ENCODE measurements around the gene CCSAP.
"Not testable (repeated sequence)": the region's sequence is repeated elsewhere in the genome, so short reads cannot be mapped to it uniquely, and the experiment has no call there.

CCSAP gene

DNA sequence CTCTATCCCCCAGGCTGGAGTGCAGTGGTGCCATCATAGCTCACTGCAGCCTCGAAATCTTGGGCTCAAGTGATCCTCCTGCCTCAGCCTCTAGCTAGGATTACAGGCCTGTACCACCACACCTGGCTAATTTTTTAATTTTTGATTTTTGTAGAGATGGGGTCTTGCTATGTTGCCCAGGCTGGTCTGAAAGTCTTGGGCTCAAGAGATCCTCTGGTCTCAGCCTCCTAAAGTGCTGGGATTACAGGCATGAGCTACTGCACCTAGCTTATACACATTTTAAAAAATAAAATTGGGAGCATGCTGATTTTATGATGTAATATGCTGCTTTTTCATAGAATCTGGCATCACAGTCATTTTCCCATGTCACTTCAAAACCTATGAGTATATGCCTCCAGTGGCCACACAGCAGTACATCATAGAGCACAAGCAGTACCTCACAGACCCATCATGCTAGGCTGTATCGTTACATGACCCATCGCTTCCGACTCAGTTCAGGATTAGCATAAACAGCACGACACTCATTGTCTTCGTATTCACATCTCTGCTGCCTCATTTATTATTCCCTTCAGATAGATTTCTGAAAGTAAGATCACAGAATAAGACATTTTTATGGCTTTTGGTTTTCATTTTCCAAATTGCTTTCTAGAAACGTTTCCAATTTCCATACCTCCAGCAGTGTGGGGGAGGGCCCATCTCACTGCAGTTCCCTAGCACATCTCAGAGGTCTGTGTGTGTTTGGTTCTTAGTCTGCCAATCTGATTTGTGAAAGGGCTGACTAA is 35.9 kb upstream of the CCSAP start:
- Histone ChIP-seq H3K9ac (ENCODE audit: low read length) (no peak overlapping the region), H3K27ac (ENCODE audit: low read length) (no peak overlapping the region), H3K4me1 (ENCODE audit: control insufficient read depth, low read depth, low read length) (peaks cover 21% of the 10 kb centered on the region), H3K27me3 (ENCODE audit: control insufficient read depth, insufficient read depth, low read length) (peaks cover 12% of the 10 kb centered on the region), H3K9me3 (ENCODE audit: control insufficient read depth, low read depth, low read length) (no peaks in the 10 kb centered on the region), H3K4me3 (ENCODE audit: low read length) (no peak overlapping the region), H3K36me3 (ENCODE audit: control insufficient read depth, low read depth, low read length) (no peaks in the 10 kb centered on the region)

DNA sequence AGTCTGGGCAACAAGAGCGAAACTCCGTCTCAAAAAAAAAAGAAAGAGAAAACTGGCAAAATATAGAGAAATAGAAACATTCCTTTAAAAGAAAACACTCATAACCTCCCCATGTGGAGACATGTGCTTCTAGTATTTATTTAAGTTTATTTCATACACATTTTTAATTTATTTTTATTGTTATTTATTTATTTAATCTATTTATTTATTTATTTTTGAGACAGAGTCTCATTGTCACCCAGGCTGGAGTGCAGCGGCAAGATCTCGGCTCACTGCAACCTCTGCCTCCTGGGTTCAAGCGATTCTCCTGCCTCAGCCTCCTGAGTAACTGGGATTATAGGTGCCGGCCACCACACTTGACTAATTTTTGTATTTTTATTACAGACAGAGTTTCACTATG is 35.2 kb upstream of the CCSAP start:
- H3K9me3 ChIP-seq (ENCODE audit: control insufficient read depth, low read depth, low read length); H3K27ac ChIP-seq (ENCODE audit: low read length); H3K9ac ChIP-seq (ENCODE audit: low read length); H3K36me3 ChIP-seq (ENCODE audit: control insufficient read depth, low read depth, low read length); H3K4me3 ChIP-seq (ENCODE audit: low read length): not testable (repeated sequence)
- H3K4me1 ChIP-seq (ENCODE audit: control insufficient read depth, low read depth, low read length) = peaks cover 21% of the 10 kb centered on the region
- peaks cover 12% of the 10 kb centered on the region for H3K27me3 ChIP-seq (ENCODE audit: control insufficient read depth, insufficient read depth, low read length)

DNA sequence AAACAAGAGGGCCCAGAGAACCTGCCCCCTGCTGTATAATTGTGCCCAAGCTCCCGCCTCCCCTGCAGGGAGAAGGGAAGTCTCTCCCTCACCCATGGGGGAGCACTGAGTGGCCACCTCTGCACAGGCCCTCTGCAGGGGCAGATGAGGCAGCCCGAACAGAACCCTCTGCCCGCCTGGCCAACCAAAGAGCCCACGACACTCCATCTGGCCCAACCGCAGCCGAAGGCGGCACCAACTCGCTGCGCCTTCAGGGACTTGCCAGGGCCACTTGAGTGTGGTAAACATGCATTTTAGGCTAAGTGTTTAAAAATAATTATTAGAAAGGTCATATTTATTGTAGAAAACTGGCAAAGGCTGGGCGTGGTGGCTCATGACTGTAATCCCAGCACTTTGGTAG is 34.6 kb upstream of the CCSAP start:
- no peak overlapping the region for H3K4me3 ChIP-seq (ENCODE audit: low read length)
- peaks cover 12% of the 10 kb centered on the region for H3K27me3 ChIP-seq (ENCODE audit: control insufficient read depth, insufficient read depth, low read length)
- no peak overlapping the region for H3K27ac ChIP-seq (ENCODE audit: low read length)

DNA sequence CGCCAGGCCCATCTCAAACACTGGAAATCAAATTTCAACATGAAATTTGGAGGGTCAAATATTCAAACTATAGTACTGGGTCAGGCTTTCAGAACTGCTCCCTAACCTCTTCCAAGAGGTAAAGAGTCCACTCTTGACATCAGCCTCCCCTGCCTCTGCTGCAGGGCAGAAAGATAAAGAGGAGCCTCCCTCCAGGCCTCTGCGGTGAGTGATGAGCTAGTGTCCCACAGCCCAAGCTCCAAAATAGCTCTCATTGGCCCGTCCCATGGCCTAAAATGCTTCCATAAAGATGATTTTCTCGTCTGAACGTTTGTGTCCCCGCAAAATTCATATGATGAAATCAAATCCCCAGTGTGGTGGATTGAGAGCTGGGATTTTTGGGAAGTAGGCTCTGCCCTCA is 33.7 kb upstream of the CCSAP start:
- H3K27me3 ChIP-seq (ENCODE audit: control insufficient read depth, insufficient read depth, low read length) = peaks cover 12% of the 10 kb centered on the region
- H3K4me1 ChIP-seq (ENCODE audit: control insufficient read depth, low read depth, low read length) = peaks cover 21% of the 10 kb centered on the region
- H3K27ac ChIP-seq (ENCODE audit: low read length) = no peak overlapping the region
- no peaks in the 10 kb centered on the region for H3K9me3 ChIP-seq (ENCODE audit: control insufficient read depth, low read depth, low read length)
- H3K9ac ChIP-seq (ENCODE audit: low read length) = no peak overlapping the region
- H3K36me3 ChIP-seq (ENCODE audit: control insufficient read depth, low read depth, low read length) = no peaks in the 10 kb centered on the region
- no peak overlapping the region for H3K4me3 ChIP-seq (ENCODE audit: low read length)

More for the DNA sequence above, 34.6 kb upstream of the CCSAP start:
- Histone ChIP-seq H3K9me3 (ENCODE audit: control insufficient read depth, low read depth, low read length) (no peaks in the 10 kb centered on the region), H3K36me3 (ENCODE audit: control insufficient read depth, low read depth, low read length) (no peaks in the 10 kb centered on the region), H3K9ac (ENCODE audit: low read length) (no peak overlapping the region), H3K4me1 (ENCODE audit: control insufficient read depth, low read depth, low read length) (peaks cover 21% of the 10 kb centered on the region)

DNA sequence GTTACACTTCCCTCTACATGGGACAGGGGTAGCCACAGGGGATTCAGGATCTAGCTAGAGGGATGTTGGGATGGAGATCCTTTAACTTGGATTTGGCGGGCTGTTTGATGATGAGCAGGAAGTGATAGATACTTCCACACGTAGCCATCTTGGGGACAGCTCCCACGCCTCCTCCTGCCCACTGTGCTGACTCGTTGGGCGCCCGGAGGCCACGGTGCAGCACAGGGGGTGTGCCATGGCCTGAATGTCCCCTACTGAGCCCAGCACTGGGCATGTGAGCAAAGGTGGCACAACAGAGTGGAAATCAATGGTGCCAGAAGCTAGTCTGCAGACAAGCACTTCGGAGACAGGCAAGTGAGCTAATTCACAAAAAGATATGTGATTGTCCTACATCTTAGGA is 31.6 kb upstream of the CCSAP start:
- Histone ChIP-seq H3K27ac (ENCODE audit: low read length) (no peak overlapping the region), H3K9me3 (ENCODE audit: control insufficient read depth, low read depth, low read length) (no peaks in the 10 kb centered on the region), H3K9ac (ENCODE audit: low read length) (no peak overlapping the region), H3K36me3 (ENCODE audit: control insufficient read depth, low read depth, low read length) (no peaks in the 10 kb centered on the region), H3K4me1 (ENCODE audit: control insufficient read depth, low read depth, low read length) (peaks cover 7% of the 10 kb centered on the region), H3K4me3 (ENCODE audit: low read length) (no peak overlapping the region), H3K27me3 (ENCODE audit: control insufficient read depth, insufficient read depth, low read length) (no peaks in the 10 kb centered on the region)

DNA sequence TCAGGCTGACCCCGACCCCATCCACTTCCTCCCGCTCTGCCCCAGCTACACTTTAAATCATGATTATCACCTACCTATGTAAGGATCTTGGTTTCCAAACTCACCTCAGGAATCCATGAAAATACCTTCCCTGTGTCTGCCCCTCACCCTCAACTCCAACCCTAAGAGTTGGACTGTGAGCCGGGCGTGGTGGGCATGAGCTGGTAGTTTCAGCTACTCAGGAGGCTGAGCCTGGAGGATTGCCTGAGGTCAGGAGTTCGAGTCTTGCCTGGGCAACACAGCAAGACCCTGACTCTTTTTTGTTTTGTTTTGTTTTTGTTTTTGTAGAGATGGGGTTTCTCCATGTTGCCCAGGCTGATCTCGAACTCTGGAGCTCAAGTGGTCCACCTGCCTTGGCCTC is 30.5 kb upstream of the CCSAP start:
- Histone ChIP-seq H3K27ac (ENCODE audit: low read length) (no peak overlapping the region), H3K9me3 (ENCODE audit: control insufficient read depth, low read depth, low read length) (no peaks in the 10 kb centered on the region), H3K4me3 (ENCODE audit: low read length) (no peak overlapping the region), H3K27me3 (ENCODE audit: control insufficient read depth, insufficient read depth, low read length) (no peaks in the 10 kb centered on the region), H3K36me3 (ENCODE audit: control insufficient read depth, low read depth, low read length) (no peaks in the 10 kb centered on the region), H3K4me1 (ENCODE audit: control insufficient read depth, low read depth, low read length) (no peaks in the 10 kb centered on the region), H3K9ac (ENCODE audit: low read length) (no peak overlapping the region)

DNA sequence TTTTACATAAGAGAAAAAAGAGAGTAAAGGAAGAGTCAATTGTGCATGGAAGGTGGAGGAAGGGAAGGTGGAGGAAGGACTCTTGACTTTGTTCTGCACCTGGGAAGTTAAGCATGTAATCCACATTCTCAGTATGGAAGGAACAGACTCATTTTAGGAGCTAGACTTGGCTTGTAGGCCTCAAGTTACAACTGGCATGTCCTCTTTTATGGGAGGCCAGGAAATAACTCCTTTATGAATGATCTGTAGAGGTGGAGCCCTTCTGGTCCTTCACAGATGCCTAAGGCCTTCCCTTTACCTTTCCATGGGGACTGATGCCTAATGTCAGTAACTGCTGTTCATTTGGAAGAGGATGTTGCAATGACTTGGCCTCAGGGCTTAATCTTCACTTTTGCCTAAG is 29.4 kb upstream of the CCSAP start:
- H3K27ac ChIP-seq (ENCODE audit: low read length) = no peak overlapping the region
- no peak overlapping the region for H3K9ac ChIP-seq (ENCODE audit: low read length)
- H3K9me3 ChIP-seq (ENCODE audit: control insufficient read depth, low read depth, low read length) = no peaks in the 10 kb centered on the region
- H3K36me3 ChIP-seq (ENCODE audit: control insufficient read depth, low read depth, low read length) = no peaks in the 10 kb centered on the region
- H3K4me3 ChIP-seq (ENCODE audit: low read length) = no peak overlapping the region
- H3K4me1 ChIP-seq (ENCODE audit: control insufficient read depth, low read depth, low read length) = no peaks in the 10 kb centered on the region
- no peaks in the 10 kb centered on the region for H3K27me3 ChIP-seq (ENCODE audit: control insufficient read depth, insufficient read depth, low read length)

DNA sequence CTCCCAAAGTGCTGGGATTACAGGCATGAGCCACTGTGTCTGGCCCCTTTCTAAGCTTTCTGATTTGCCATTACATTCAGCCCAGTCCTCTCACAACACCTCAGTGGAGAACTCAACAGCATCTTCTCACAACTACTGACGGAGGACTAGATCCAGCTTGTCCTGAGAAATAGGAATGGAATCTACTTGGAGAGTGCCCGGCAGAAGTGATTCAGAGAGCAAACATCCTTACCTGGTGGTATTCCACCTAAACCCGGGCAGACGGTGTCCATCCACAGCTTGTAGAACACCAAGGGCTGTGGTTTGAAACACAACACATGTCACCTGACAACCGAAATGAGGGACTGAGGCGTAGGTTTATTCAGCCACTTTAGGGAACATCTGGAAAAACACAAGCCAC is 28.8 kb upstream of the CCSAP start:
- no peaks in the 10 kb centered on the region for H3K9me3 ChIP-seq (ENCODE audit: control insufficient read depth, low read depth, low read length)
- no peak overlapping the region for H3K9ac ChIP-seq (ENCODE audit: low read length)
- no peaks in the 10 kb centered on the region for H3K4me1 ChIP-seq (ENCODE audit: control insufficient read depth, low read depth, low read length)
- no peaks in the 10 kb centered on the region for H3K27me3 ChIP-seq (ENCODE audit: control insufficient read depth, insufficient read depth, low read length)
- no peaks in the 10 kb centered on the region for H3K36me3 ChIP-seq (ENCODE audit: control insufficient read depth, low read depth, low read length)
- H3K4me3 ChIP-seq (ENCODE audit: low read length) = no peak overlapping the region
- H3K27ac ChIP-seq (ENCODE audit: low read length) = no peak overlapping the region

DNA sequence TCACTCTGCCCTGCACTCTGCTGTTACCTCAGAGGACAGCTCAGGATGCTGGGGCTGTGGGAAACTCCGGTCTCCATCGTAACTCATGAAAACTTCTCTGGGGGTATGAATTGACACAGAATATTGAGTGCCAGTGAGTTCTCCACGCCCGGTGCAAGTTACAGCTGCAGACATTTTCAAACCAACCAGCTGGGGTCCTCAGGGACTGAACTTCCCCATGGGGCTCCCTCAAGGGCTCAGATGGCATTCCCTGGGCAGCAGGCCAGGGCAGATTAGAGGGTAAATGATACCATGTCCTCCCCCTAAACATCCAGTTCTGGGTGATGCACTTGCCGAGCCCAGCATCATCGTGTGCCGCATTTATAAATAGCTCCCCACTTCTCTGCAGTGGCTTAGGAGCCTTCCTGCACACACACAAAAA is 27.8 kb upstream of the CCSAP start:
- H3K9ac ChIP-seq (ENCODE audit: low read length) = no peak overlapping the region
- H3K4me3 ChIP-seq (ENCODE audit: low read length) = no peak overlapping the region
- H3K36me3 ChIP-seq (ENCODE audit: control insufficient read depth, low read depth, low read length) = no peaks in the 10 kb centered on the region
- no peaks in the 10 kb centered on the region for H3K27me3 ChIP-seq (ENCODE audit: control insufficient read depth, insufficient read depth, low read length)
- no peaks in the 10 kb centered on the region for H3K9me3 ChIP-seq (ENCODE audit: control insufficient read depth, low read depth, low read length)
- no peaks in the 10 kb centered on the region for H3K4me1 ChIP-seq (ENCODE audit: control insufficient read depth, low read depth, low read length)
- no peak overlapping the region for H3K27ac ChIP-seq (ENCODE audit: low read length)

DNA sequence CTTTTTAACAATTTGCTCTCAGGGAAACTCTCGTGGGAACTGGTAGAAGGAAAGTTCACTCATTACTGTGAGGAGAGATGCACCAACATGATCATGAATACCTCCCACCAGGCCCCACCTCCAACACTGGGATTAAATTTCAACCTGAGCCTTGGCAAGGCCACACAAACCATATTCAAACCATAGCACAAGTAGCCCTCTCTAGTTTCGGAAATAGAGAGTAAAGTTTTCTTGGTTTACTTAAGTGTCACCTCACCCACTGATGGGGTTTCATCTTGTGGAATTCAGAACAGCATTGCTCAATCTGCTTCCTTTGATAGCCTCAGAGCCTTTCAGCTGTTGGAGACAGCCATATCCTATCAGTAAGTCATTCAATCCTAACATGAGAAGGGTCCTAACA is 25.5 kb upstream of the CCSAP start:
- Histone ChIP-seq H3K9ac (ENCODE audit: low read length) (no peak overlapping the region), H3K4me3 (ENCODE audit: low read length) (no peak overlapping the region), H3K4me1 (ENCODE audit: control insufficient read depth, low read depth, low read length) (no peaks in the 10 kb centered on the region), H3K9me3 (ENCODE audit: control insufficient read depth, low read depth, low read length) (no peaks in the 10 kb centered on the region), H3K36me3 (ENCODE audit: control insufficient read depth, low read depth, low read length) (no peaks in the 10 kb centered on the region), H3K27me3 (ENCODE audit: control insufficient read depth, insufficient read depth, low read length) (no peaks in the 10 kb centered on the region), H3K27ac (ENCODE audit: low read length) (no peak overlapping the region)

DNA sequence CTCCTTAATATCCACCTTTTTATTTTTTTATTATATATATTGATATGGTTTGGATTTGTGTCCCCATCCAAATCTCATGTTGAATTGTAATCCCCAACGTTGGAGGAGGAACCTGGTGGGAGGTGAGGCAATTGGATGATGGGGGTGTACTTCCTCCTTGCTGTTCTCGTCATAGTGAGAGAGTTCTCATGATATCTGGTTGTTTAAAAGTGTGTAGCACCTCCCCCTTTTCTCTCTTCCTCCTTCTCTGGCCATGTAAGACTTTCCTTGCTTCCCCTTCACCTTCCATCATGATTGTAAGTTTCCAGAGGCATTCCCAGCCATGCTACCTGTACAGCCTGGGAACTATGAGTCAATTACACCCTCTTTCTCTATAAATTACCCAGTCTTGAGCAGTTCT is 22.7 kb upstream of the CCSAP start:
- Histone ChIP-seq H3K9me3 (ENCODE audit: control insufficient read depth, low read depth, low read length) (no peaks in the 10 kb centered on the region), H3K27ac (ENCODE audit: low read length) (no peak overlapping the region), H3K4me3 (ENCODE audit: low read length) (no peak overlapping the region), H3K27me3 (ENCODE audit: control insufficient read depth, insufficient read depth, low read length) (no peaks in the 10 kb centered on the region), H3K36me3 (ENCODE audit: control insufficient read depth, low read depth, low read length) (no peaks in the 10 kb centered on the region), H3K4me1 (ENCODE audit: control insufficient read depth, low read depth, low read length) (peaks cover 2% of the 10 kb centered on the region), H3K9ac (ENCODE audit: low read length) (no peak overlapping the region)
